CD4-positive, alpha-beta T cell treated with Interleukin-15 for 1 hour (primary cell): ENCODE data around the gene GLI3.

Experiments
- DNase-seq: peaks from one replicate; pipeline ENCODE4 v3.0.0-alpha.2; 2020

Gene GLI3

GRCh38 chr7:42236976-42237810 lies at the start of gene GLI3:
Gene GLI3 (minus strand): TSS chr7:42237209. CDS start chr7:42223253, 13,956 bp downstream.
- no peak for DNase-seq

GRCh38 chr7:42285383-42285824 lies 48.4 kb upstream of the GLI3 start:
- DNase-seq, result no peak

GRCh38 chr7:42283553-42283952 lies 46.5 kb upstream of the GLI3 start:
- DNase-seq, result no peak

GRCh38 chr7:42278344-42278743 lies 41.3 kb upstream of the GLI3 start:
- DNase-seq, result no peak

DNA sequence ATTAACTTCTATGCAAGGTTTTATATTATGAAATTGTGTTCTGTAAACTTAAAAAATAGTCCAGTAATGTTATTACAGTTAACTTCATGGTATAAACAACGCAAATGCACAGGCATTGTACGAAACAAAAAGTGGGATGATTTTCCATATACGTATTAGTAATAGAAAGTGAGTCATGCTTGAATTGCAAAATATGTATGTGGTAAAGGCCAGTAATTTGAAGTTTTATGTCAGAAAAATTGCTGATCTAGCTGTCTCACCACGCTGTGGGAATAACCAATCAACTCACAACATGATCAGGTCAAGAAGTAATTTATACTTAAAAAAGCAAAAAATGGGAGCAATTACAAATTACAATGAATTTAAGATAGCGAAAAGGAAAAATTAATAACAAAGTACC lies 37.0 kb upstream of the GLI3 start:
- no peak for DNase-seq

DNA sequence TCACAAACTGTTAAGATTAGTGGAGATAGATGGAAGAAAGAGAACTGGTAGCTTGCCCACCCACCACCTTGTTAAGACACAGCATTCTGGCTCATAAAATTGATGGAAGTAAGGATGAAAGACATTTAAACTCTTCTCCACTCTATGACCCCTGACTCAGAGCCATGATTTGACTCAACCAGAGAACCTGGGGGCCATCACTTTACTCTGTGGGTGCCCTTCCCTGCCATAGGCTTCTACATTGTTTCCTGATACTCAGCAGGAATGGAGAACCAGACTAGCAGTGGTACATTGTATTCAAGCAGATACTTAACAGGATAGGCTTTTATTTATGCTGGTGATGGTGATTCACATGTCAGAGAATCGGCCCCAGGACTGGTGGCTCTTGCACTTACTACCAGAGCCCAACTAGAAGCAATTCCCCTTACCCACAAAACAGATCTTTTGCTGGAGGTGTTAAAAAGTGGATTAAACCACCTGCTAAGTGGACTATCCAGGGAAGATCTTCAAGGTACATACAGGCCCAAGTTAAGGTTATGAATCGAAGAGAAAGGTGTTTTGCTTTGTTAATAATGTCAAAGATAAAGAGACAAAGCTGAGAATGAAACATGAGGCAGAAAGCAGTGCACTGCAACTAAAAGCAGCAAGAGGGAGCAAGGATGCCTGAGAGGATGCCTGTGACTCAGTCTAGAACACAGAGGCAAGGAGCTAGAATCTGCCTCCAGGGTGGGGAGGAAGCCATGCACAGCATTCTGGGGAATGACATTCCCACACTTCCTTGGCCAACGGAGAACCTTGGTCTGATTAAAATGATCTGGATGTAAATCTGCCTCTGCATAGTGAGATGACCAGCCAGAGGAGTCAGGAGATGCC lies 36.0 kb upstream of the GLI3 start:
- DNase-seq, result no peak

DNA sequence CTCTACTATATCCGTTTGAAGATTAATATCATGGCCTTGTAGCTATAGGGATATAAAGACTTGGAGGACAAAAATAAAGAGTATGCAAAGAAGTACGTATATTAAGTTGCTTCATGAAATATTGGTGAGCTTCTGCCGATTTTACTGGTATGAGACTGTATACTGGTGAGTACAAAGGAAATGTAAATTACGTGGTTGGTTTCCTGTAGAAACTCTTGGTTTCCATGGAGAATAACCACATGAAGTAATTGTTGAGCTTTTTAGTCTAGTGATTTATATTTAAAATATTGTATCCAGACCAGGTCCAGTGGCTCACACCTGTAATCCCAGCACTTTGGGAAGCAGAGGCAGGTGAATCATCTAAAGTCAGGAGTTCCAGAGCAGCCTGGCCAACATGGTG lies 32.2 kb upstream of the GLI3 start:
- no peak for DNase-seq

- no peak for DNase-seq
These were observed 27.7 kb upstream of the GLI3 start for GRCh38 chr7:42264702-42265101.

- no peak for DNase-seq
These were observed 27.0 kb upstream of the GLI3 start for GRCh38 chr7:42263971-42264370.

GRCh38 chr7:42262964-42263363 lies 26.0 kb upstream of the GLI3 start:
- no peak for DNase-seq

- DNase-seq, result no peak
These were observed 17.2 kb upstream of the GLI3 start for GRCh38 chr7:42254217-42254616.

- DNase-seq, result no peak
These were observed 16.3 kb upstream of the GLI3 start for GRCh38 chr7:42253316-42253715.

- no peak for DNase-seq
These were observed 13.4 kb upstream of the GLI3 start for GRCh38 chr7:42250411-42250810.

- no peak for DNase-seq
These were observed 11.6 kb upstream of the GLI3 start for GRCh38 chr7:42248579-42248978.

DNA sequence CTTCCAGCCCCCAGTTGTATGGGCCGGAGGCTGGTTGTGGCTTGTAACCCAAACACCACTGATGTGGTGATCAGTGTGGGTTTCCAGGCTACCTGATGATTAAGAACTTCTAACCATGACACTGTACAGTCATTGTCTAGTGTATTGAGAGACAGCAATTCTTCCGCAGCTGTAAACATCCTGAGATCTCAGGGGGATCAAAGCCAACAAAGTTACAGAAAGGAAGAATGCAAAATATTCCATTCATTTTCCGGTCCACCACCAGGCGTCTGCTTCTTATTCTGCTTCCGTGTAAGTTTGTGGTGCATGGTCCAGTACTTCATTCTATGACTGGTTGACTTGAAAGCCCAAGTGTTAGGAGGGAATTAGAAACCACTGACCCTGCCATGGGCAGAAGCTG lies 10.3 kb upstream of the GLI3 start:
- no peak for DNase-seq

DNA sequence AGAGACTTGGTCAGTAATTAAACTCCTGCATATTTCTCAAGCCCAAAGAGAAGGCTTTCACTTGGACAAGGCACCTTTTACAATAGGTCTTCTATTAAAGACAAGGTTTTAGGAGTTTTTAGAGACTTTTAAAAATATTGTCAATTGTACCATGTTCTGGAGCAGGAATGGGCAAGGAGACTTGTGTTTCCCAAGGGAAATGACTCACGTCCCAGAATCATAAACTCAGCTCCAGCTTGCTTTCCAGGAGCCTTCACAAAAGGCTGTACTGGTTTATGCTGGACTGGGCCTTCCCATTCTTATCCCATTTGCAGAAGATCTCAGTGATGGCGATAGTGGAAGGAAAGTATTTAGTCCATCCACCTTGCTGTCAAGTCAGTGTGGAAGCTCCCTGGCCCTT lies 7.8 kb upstream of the GLI3 start:
- DNase-seq, result no peak

DNA sequence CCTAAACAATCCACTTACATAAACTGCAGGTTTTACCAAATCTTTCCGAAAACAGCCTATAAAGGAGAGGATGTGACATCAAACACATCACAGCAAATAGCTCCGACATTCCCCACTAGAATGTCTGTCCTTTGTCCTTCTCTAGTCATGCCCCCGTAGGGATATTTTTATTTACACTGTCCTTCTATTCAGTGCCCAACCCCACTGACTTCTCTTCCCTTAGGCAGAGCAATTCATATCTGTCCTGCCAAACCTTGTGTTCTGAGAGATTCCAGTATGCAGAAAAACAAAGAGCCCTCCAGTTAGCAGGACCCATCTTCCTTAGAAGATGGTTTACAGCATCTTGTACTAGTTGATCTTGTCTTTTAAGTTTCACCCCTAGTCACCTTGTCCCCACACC lies 5.4 kb upstream of the GLI3 start:
- no peak for DNase-seq

- no peak for DNase-seq
These were observed 4.4 kb upstream of the GLI3 start for GRCh38 chr7:42241424-42241823.

GRCh38 chr7:42240416-42240815 lies 3.4 kb upstream of the GLI3 start:
- no peak for DNase-seq

DNA sequence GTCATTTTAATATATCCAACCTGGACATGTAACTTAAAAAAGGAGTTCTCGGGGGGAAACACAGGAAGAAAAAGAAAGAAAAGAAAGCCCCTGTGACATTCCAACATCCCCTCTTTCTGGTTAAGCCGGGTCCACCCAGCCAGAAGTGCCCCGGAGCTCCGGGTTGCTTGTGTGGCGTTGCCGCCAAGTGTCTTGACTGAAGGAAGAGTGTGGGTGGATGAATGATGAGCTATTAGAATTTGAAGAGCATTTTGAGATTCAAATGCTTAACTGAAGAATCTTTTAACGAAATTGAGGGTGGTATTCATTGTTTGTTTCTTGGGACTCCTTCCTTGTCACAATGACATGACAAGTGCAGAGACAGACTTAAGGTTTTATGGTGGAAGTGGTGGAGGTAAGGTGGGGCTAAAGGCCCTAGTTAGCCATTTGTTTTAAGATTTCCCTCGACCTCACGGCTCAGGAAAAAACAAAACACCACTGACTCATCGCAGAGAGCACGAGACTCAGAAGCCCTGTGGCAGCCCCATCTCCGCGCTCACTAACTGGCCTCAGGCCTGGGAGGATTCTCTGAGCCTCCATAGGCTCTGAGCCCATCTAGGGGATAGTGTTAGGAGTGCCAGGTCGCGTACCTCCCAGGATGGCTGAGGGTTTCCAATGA lies 1.8 kb upstream of the GLI3 start:
- no peak for DNase-seq

- peak; percentile 23 for DNase-seq
These were observed 967 bp upstream of the GLI3 start for GRCh38 chr7:42237811-42238541.

DNA sequence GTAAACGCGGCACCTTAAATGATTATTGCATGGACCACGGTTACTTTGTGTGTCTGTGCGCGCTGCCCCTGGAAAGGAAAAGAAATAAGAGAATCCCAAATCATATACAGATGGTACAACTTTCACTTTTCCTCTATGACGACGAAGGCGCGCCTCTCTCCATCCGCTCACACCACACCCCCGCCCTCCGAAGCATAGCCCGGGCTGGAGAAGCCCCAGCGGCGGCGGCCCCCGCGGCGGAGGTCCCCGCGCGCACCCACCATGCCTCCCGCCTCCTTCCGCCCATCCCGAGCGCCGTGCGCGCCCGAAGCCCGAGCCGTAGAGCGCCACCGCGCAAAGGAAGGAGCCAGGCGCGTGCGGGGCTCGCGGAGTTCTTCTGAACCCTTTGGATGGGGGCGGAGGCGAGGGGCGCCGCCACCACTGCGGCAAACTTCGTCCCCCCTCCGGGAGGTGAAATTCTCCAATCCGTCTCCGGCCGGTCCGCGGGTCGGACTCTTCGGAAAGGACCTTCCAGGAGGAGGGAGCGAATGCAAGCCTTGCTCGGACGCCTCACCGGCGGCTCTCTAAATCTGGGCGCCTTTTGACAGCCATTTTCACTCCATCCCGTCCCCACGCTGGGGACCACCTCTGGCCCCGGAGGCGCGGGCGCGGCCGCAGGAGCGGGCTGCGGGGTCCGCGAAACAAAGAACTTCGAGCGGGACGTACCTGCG lies 588 bp downstream of the GLI3 start:
- no peak for DNase-seq
